Upper lobe of right lung (tissue), 1 donor: ENCODE measurements around the gene ARMC2. TPM values are rescaled to one million over a fixed set of nuclear protein-coding genes. Genes with fewer than 3 reads are reported as not detected.

Experiments
- ATAC-seq: fragments of 200-7000 bp; cut with Tn5 transposase; one replicate; pipeline ENCODE4 v1.9.1; 2020; ENCODE audit warnings: mild to moderate bottlenecking, moderate library complexity
- DNase-seq: peaks from one replicate; pipeline ENCODE4 v3.0.0-alpha.2; 2020
- H3K27ac ChIP-seq: fragments of 200-600 bp; one replicate; pipeline ENCODE4 v1.8.0; 2022
- H3K27me3 ChIP-seq: fragments of 200-600 bp; one replicate; pipeline ENCODE4 v1.8.0; 2022; ENCODE audit warnings: mild to moderate bottlenecking
- H3K36me3 ChIP-seq: fragments of 200-600 bp; one replicate; pipeline ENCODE4 v1.8.0; 2022
- H3K4me1 ChIP-seq: fragments of 200-600 bp; one replicate; pipeline ENCODE4 v1.8.0; 2022
- H3K4me3 ChIP-seq: fragments of 200-600 bp; one replicate; pipeline ENCODE4 v1.8.0; 2022; ENCODE audit warnings: mild to moderate bottlenecking
- H3K9me3 ChIP-seq: fragments of 200-600 bp; one replicate; pipeline ENCODE4 v1.8.0; 2022
- intact Hi-C: fragments of 100-400 bp; cut with DNase I; formaldehyde crosslinking; loops from one replicate; pipeline ENCODE4 v1.11.0; 2022
- total RNA-seq: library from RNA; stranded (reverse); fragmentation: NEBNext Ultra II Directional; extraction: Animal tissue kit (Norgen Biotek cat#: 25700); gene quantifications from one replicate; pipeline ENCODE4 v1.2.1, GENCODE V29; 2021
- TF ChIP-seq, protein P1 (sequence below): fragments of 200-600 bp; IDR thresholded peaks from one replicate; pipeline ENCODE4 v1.8.0; 2022; ENCODE audit warnings: antibody characterized with exemption
- donor health status: DM: no; HTN: yes; CAD: no; lungs with severe emphysema.

Gene ARMC2
- total RNA-seq, 1 donor from 2014 or later, result 5.8 TPM

- Histone ChIP-seq H3K4me3 (no peak overlapping the region), H3K36me3 (no peaks in the 10 kb centered on the region), H3K4me1 (peaks cover 6% of the 10 kb centered on the region), H3K27ac (no peak overlapping the region), H3K9me3 (no peaks in the 10 kb centered on the region), H3K27me3 (no peaks in the 10 kb centered on the region)
- TF ChIP-seq, protein P1, sequence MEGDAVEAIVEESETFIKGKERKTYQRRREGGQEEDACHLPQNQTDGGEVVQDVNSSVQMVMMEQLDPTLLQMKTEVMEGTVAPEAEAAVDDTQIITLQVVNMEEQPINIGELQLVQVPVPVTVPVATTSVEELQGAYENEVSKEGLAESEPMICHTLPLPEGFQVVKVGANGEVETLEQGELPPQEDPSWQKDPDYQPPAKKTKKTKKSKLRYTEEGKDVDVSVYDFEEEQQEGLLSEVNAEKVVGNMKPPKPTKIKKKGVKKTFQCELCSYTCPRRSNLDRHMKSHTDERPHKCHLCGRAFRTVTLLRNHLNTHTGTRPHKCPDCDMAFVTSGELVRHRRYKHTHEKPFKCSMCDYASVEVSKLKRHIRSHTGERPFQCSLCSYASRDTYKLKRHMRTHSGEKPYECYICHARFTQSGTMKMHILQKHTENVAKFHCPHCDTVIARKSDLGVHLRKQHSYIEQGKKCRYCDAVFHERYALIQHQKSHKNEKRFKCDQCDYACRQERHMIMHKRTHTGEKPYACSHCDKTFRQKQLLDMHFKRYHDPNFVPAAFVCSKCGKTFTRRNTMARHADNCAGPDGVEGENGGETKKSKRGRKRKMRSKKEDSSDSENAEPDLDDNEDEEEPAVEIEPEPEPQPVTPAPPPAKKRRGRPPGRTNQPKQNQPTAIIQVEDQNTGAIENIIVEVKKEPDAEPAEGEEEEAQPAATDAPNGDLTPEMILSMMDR, result no peak
- no peak for DNase-seq
- no peak for ATAC-seq
- intact Hi-C loops, result no loop called here
Measured at GRCh38 chr6:108837236-108837971, 10.8 kb upstream of the ARMC2 start.

GRCh38 chr6:108838101-108838717, 10.0 kb upstream of the ARMC2 start:
- no peak overlapping the region for H3K27ac ChIP-seq
- H3K4me1 ChIP-seq, result peaks cover 6% of the 10 kb centered on the region
- no peaks in the 10 kb centered on the region for H3K9me3 ChIP-seq
- TF ChIP-seq, protein P1, result no peak
- ATAC-seq, result peak; percentile 74
- DNase-seq, result peak; percentile 77
- H3K27me3 ChIP-seq, result no peaks in the 10 kb centered on the region
- intact Hi-C loops, result no loop called here
- no peak overlapping the region for H3K4me3 ChIP-seq
- no peaks in the 10 kb centered on the region for H3K36me3 ChIP-seq

GRCh38 chr6:108839083-108839642, 9.1 kb upstream of the ARMC2 start:
- no peak for ATAC-seq
- H3K36me3 ChIP-seq, result no peaks in the 10 kb centered on the region
- no peaks in the 10 kb centered on the region for H3K9me3 ChIP-seq
- H3K4me1 ChIP-seq, result peaks cover 6% of the 10 kb centered on the region
- H3K27ac ChIP-seq, result no peak overlapping the region
- H3K4me3 ChIP-seq, result no peak overlapping the region
- no peaks in the 10 kb centered on the region for H3K27me3 ChIP-seq
- TF ChIP-seq, protein P1, result no peak
- no peak for DNase-seq
- intact Hi-C loops, result no loop called here

DNA sequence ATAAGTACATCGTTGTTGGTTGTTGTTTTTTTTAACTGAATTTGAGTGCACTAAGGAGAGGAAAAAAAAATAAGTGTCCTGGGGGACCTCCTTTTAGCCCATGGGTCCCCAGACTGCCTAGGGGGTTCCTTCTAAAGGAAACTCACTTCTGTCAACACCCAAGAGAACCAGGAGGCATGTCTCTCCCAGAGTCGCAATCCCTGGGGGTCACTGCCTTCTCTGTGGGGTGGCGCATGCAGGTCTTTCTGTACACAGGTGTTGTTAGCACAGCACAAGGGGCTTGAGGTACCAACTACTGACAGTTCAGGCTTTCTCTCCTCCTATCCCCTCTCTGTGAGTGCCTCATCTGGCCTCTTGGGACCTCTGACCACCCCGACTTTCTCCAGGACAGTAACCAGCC, 7.3 kb upstream of the ARMC2 start:
- Histone ChIP-seq H3K4me1 (peaks cover 6% of the 10 kb centered on the region), H3K4me3 (no peak overlapping the region), H3K27ac (no peak overlapping the region), H3K9me3 (no peaks in the 10 kb centered on the region), H3K36me3 (no peaks in the 10 kb centered on the region), H3K27me3 (no peaks in the 10 kb centered on the region)
- TF ChIP-seq, protein P1, result no peak
- intact Hi-C loops, result no loop called here
- DNase-seq, result no peak
- no peak for ATAC-seq

GRCh38 chr6:108841377-108841855, 6.8 kb upstream of the ARMC2 start:
- intact Hi-C loops, result no loop called here
- Histone ChIP-seq H3K27ac (no peak overlapping the region), H3K27me3 (no peaks in the 10 kb centered on the region), H3K36me3 (no peaks in the 10 kb centered on the region), H3K4me1 (peaks cover 6% of the 10 kb centered on the region), H3K4me3 (no peak overlapping the region), H3K9me3 (no peaks in the 10 kb centered on the region)
- peak; percentile 76 for ATAC-seq
- TF ChIP-seq, protein P1, result no peak
- no peak for DNase-seq
